ENCODE measurements around the gene RIC1.
"Not testable (repeated sequence)": the region's sequence is repeated elsewhere in the genome, so short reads cannot be mapped to it uniquely, and the experiment has no call there.

The RIC1 gene

DNA sequence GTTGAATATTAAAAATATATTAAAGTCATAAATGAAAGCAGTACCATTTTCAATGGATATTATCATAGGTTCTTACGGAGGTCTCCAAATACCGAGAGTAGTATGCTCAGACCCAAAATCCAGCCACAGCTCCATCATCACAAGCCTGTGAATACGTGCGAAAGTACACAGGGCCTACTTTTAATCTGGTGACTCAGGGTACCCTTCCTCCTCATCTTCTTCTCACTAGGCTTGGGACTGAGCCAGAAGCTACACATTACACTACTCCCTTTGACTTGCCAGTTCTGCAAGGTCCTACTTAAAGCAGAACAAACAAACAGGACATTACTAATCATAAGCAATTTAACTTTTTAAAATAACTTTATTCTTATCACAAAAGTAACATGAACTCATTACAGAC, 7.6 kb upstream of the RIC1 start:
- TF ChIP-seq, protein P1, sequence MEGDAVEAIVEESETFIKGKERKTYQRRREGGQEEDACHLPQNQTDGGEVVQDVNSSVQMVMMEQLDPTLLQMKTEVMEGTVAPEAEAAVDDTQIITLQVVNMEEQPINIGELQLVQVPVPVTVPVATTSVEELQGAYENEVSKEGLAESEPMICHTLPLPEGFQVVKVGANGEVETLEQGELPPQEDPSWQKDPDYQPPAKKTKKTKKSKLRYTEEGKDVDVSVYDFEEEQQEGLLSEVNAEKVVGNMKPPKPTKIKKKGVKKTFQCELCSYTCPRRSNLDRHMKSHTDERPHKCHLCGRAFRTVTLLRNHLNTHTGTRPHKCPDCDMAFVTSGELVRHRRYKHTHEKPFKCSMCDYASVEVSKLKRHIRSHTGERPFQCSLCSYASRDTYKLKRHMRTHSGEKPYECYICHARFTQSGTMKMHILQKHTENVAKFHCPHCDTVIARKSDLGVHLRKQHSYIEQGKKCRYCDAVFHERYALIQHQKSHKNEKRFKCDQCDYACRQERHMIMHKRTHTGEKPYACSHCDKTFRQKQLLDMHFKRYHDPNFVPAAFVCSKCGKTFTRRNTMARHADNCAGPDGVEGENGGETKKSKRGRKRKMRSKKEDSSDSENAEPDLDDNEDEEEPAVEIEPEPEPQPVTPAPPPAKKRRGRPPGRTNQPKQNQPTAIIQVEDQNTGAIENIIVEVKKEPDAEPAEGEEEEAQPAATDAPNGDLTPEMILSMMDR (conservative IDR thresholded peaks at IDR 0.05; ENCODE audit: low read depth, low read length): no peak
- DNase-seq (ENCODE audit: low read depth): peak; percentile 72
- H3K4me3 ChIP-seq (ENCODE audit: low read depth, low read length): no peak overlapping the region

DNA sequence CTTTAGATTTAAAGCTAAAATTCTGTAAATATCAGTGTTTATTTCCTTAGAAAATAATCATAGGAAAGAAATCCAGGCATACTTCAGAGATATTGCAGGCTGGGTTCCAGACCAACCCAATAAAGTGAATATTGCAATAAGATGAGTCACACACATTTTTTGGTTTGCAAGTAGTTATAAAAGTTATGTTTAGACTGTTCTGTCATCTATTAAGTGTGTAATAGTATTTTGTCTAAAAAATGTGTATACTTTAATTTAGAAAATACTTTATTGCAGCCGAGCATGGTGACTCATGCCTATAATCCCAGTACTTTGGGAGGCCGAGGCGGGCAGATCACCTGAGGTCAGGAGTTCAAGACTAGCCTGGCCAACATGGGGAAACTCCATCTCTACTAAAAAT, 6.9 kb upstream of the RIC1 start:
- peak; percentile 86 for DNase-seq (ENCODE audit: low read depth)
- TF ChIP-seq, protein P1 (conservative IDR thresholded peaks at IDR 0.05; ENCODE audit: low read depth, low read length): no peak

DNA sequence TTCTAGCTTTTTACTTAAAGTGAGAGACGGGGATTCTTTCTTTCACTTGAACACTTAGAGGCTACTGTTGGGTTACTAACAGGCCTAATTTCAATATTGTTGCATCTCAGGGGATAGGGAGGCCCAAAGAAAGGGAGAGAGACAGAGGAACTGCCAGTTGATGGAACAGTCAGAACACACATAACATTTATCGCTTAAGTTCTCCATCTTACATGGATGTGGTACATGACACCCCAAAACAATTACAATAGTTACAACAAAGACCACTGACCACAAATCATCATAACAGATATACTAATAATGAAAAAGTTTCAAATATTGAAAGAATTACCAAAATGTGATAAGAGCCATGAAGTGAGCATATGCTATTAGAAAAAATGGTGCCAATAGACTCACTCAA, 4.3 kb upstream of the RIC1 start:
- TF ChIP-seq, protein P1 (conservative IDR thresholded peaks at IDR 0.05; ENCODE audit: low read depth, low read length): no peak
- DNase-seq (ENCODE audit: low read depth): no peak
- no peak overlapping the region for H3K4me3 ChIP-seq (ENCODE audit: low read depth, low read length)

More for the DNA sequence above, 6.9 kb upstream of the RIC1 start:
- H3K4me3 ChIP-seq (ENCODE audit: low read depth, low read length): no peak overlapping the region

DNA sequence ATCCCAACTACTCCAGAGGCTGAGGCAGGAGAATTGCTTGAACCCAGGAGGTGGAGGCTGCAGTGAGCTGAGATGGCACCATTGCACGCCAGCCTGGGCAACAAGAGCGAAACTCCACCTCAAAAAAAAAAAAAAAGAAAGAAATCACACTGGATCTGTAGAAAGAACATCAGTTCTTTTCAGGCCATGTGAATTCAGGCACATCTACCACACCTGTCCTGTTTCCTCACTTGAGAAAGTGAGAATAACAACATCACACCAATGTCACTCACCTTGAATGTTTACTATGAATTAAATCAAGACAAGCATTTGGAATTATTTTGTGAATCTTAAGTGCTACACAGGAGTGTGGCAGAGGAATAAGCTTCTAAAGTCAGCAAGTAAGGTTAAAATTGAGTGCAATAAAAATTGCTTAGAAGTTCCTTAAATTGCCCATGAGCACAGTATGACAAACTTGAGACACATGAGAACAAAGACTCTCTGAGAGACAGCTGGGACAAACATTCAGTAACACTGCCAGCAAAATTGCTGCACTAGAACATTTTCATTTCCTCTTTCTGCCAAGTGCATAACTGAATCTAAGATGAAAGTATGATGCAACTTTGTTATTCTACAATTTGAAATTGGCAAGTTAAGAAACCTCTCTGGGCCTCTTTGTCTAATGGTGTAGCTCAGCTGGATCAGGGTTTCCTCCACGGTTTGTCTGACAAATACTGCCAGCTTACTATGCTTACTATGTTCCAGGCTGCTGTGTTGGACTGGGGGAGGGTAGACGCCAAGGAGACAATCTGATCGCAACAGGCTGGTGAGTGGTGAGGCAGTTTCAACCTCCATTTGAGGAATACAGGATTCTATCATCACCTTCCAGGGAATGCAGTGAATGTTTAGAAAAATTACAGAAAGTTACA, 1.9 kb upstream of the RIC1 start:
- DNase-seq (ENCODE audit: low read depth): peak; percentile 86
- TF ChIP-seq, protein P1 (conservative IDR thresholded peaks at IDR 0.05; ENCODE audit: low read depth, low read length): no peak
- H3K4me3 ChIP-seq (ENCODE audit: low read depth, low read length): peak overlapping the region; percentile 84

DNA sequence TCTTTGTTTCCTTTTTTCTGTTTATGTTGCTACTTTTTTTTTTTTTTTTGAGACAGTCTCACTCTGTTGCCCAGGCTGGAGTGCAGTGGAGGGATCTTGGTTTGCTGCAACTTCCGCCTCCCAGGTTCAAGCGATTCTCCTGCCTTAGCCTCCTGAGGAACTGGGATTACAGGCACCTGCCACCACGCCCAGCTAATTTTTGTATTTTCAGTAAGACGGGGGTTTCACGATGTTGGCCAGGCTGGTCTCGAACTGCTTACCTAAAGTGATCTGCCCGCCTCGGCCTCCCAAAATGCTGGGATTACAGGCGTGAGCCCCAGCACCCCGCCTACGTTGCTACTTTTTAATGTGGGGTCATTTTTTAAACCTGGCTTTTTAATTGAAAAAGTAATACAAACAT, 1.2 kb upstream of the RIC1 start:
- H3K4me3 ChIP-seq (ENCODE audit: low read depth, low read length): peak overlapping the region; percentile 84
- DNase-seq (ENCODE audit: low read depth): not testable (repeated sequence)

DNA sequence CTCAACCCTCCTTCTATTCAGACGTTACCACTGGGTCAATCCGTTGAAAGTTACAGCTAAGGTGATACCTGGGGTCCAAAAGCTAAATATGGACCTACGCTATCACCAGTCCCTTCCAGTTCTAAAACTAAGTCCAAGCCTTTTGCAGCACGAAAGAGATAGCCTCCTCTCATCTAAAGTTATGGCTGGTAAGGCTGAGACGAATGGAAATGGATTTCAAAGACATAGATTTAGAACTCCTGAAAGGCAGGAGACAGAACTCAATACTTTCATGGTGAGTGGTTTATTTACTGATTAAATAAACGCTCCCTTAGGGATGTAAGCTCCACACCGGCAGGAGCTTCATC, 751 bp upstream of the RIC1 start:
- DNase-seq (ENCODE audit: low read depth): no peak
- TF ChIP-seq, protein P1 (conservative IDR thresholded peaks at IDR 0.05; ENCODE audit: low read depth, low read length): no peak

DNA sequence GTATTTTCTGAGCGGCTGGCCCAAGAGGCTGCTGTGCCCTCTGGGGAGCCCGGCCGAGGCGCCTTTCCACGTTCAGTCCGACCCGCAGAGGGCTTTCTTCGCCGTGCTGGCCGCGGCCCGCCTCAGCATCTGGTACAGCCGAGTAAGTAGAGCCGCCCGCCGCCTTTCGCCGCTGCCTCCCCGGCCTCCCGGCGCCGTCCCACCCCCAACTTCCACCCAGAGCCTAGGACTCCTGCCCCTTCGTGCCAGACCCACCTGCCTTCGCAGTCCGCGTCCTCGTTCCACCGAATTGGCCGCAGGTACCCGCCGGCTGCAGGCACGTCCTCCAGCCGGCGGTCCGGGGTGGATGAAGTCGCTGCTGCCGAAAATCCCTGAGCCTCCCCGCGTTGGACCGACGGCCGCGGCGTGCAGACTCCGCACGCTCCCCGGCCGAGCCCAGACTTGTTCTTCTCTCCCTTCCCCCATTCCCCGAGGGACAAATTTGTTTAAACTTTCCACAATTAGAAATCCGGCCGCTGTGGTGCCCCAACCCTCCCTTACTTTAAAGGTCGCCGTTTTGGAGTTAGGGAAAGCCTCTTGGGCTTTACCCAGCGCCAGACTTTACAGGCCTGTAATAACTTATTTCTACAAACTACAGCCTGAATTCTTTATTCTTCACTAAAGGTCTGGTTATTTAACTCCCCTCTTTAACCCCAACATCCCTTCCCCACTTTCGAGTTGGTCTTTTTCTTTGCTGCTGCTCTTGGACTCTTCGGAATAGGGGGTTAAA, 589 bp downstream of the RIC1 start:
- H3K4me3 ChIP-seq (ENCODE audit: low read depth, low read length): peak overlapping the region; percentile 84
- TF ChIP-seq, protein P1 (conservative IDR thresholded peaks at IDR 0.05; ENCODE audit: low read depth, low read length): no peak
- peak; percentile 38 for DNase-seq (ENCODE audit: low read depth)

More for the DNA sequence above, 751 bp upstream of the RIC1 start:
- H3K4me3 ChIP-seq (ENCODE audit: low read depth, low read length): peak overlapping the region; percentile 84

All from choroid plexus epithelial cell (primary cell).